ENCODE measurements around the gene BMP8A. TPM values are rescaled to one million over a fixed set of nuclear protein-coding genes. Genes with fewer than 3 reads are reported as not detected.
A peak's percentile ranks its signal among the peaks of the same experiment; 100 is the strongest.
"Not testable (repeated sequence)": the region's sequence is repeated elsewhere in the genome, so short reads cannot be mapped to it uniquely, and the experiment has no call there.

BMP8A gene
- total RNA-seq, 2 experiments from 2014 or later, result not detected

- H3K9me3 Mint-ChIP-seq; H3K4me3 Mint-ChIP-seq; H3K27me3 Mint-ChIP-seq (ENCODE audit: low read depth); CTCF ChIA-PET; intact Hi-C loops (cut with micrococcal nuclease); H3K4me1 Mint-ChIP-seq (ENCODE audit: low read depth); DNase-seq; H3K27ac Mint-ChIP-seq: not testable (repeated sequence)
- peaks cover 24% of the 10 kb centered on the region for H3K36me3 Mint-ChIP-seq (ENCODE audit: low read depth)
Measured at GRCh38 chr1:39467108-39467720, 24.2 kb upstream of the BMP8A start.

- Mint-ChIP-seq H3K9me3 (no peaks in the 10 kb centered on the region), H3K4me1 (ENCODE audit: low read depth) (peaks cover 2% of the 10 kb centered on the region), H3K36me3 (ENCODE audit: low read depth) (peaks cover 22% of the 10 kb centered on the region), H3K4me3 (no peak overlapping the region), H3K27ac (no peak overlapping the region), H3K27me3 (ENCODE audit: low read depth) (no peaks in the 10 kb centered on the region)
- intact Hi-C loops (cut with micrococcal nuclease), result no loop called here
- no peak for DNase-seq
- CTCF ChIA-PET, result no interaction called here
Measured at GRCh38 chr1:39469150-39469549, 22.3 kb upstream of the BMP8A start.

GRCh38 chr1:39470040-39470439, 21.4 kb upstream of the BMP8A start:
- Mint-ChIP-seq H3K36me3 (ENCODE audit: low read depth) (peaks cover 21% of the 10 kb centered on the region), H3K27me3 (ENCODE audit: low read depth) (no peaks in the 10 kb centered on the region), H3K27ac (no peak overlapping the region), H3K4me3 (no peak overlapping the region), H3K9me3 (no peaks in the 10 kb centered on the region), H3K4me1 (ENCODE audit: low read depth) (peaks cover 2% of the 10 kb centered on the region)
- CTCF ChIA-PET, result interaction anchor here (0.8 to 1.7 kb wide), 3 partner anchors 10 to 136 kb away, joined by 3 to 4 read pairs (median 3); no protein-coding TSS in a partner anchor
- intact Hi-C loops (cut with micrococcal nuclease), result no loop called here
- no peak for DNase-seq

- DNase-seq, result no peak
- intact Hi-C loops (cut with micrococcal nuclease), result no loop called here
- H3K4me3 Mint-ChIP-seq, result no peak overlapping the region
- H3K27me3 Mint-ChIP-seq (ENCODE audit: low read depth), result no peaks in the 10 kb centered on the region
- CTCF ChIA-PET, result no interaction called here
- no peaks in the 10 kb centered on the region for H3K9me3 Mint-ChIP-seq
- no peaks in the 10 kb centered on the region for H3K4me1 Mint-ChIP-seq (ENCODE audit: low read depth)
- no peak overlapping the region for H3K27ac Mint-ChIP-seq
- H3K36me3 Mint-ChIP-seq (ENCODE audit: low read depth), result peaks cover 20% of the 10 kb centered on the region
Measured at GRCh38 chr1:39472826-39473225, 18.6 kb upstream of the BMP8A start.

GRCh38 chr1:39473324-39473723, 18.1 kb upstream of the BMP8A start:
- no peak overlapping the region for H3K4me3 Mint-ChIP-seq
- CTCF ChIA-PET, result no interaction called here
- intact Hi-C loops (cut with micrococcal nuclease), result no loop called here
- H3K4me1 Mint-ChIP-seq (ENCODE audit: low read depth), result no peaks in the 10 kb centered on the region
- no peaks in the 10 kb centered on the region for H3K9me3 Mint-ChIP-seq
- DNase-seq, result no peak
- H3K36me3 Mint-ChIP-seq (ENCODE audit: low read depth), result peaks cover 19% of the 10 kb centered on the region
- H3K27ac Mint-ChIP-seq, result peak overlapping the region; percentile 12
- no peaks in the 10 kb centered on the region for H3K27me3 Mint-ChIP-seq (ENCODE audit: low read depth)

GRCh38 chr1:39474810-39475209, 16.6 kb upstream of the BMP8A start:
- Mint-ChIP-seq H3K4me3 (no peak overlapping the region), H3K36me3 (ENCODE audit: low read depth) (peaks cover 13% of the 10 kb centered on the region), H3K9me3 (no peaks in the 10 kb centered on the region), H3K27me3 (ENCODE audit: low read depth) (no peaks in the 10 kb centered on the region), H3K27ac (peak overlapping the region; percentile 30), H3K4me1 (ENCODE audit: low read depth) (no peaks in the 10 kb centered on the region)
- intact Hi-C loops (cut with micrococcal nuclease), result no loop called here
- DNase-seq, result no peak
- CTCF ChIA-PET, result no interaction called here

- CTCF ChIA-PET; H3K9me3 Mint-ChIP-seq; H3K4me3 Mint-ChIP-seq; H3K27me3 Mint-ChIP-seq (ENCODE audit: low read depth); DNase-seq; H3K27ac Mint-ChIP-seq; intact Hi-C loops (cut with micrococcal nuclease); H3K4me1 Mint-ChIP-seq (ENCODE audit: low read depth): not testable (repeated sequence)
- peaks cover 13% of the 10 kb centered on the region for H3K36me3 Mint-ChIP-seq (ENCODE audit: low read depth)
Measured at GRCh38 chr1:39475551-39475950, 15.9 kb upstream of the BMP8A start.

GRCh38 chr1:39478126-39478915, 13.1 kb upstream of the BMP8A start:
- Mint-ChIP-seq H3K36me3 (ENCODE audit: low read depth) (peaks cover 10% of the 10 kb centered on the region), H3K27me3 (ENCODE audit: low read depth) (no peaks in the 10 kb centered on the region), H3K27ac (peak overlapping the region; percentile 63)

GRCh38 chr1:39481289-39481688, 10.1 kb upstream of the BMP8A start:
- Mint-ChIP-seq H3K36me3 (ENCODE audit: low read depth) (peaks cover 11% of the 10 kb centered on the region), H3K27me3 (ENCODE audit: low read depth) (no peaks in the 10 kb centered on the region), H3K27ac (no peak overlapping the region), H3K9me3 (no peaks in the 10 kb centered on the region), H3K4me3 (no peak overlapping the region), H3K4me1 (ENCODE audit: low read depth) (no peaks in the 10 kb centered on the region)
- intact Hi-C loops (cut with micrococcal nuclease), result no loop called here
- no peak for DNase-seq
- CTCF ChIA-PET, result interaction anchor here (2.2 kb wide), 1 partner anchor 57 kb away, joined by 7 read pairs; no protein-coding TSS in a partner anchor

More at GRCh38 chr1:39478126-39478915, 13.1 kb upstream of the BMP8A start:
- H3K9me3 Mint-ChIP-seq, result no peaks in the 10 kb centered on the region
- no peak overlapping the region for H3K4me3 Mint-ChIP-seq
- H3K4me1 Mint-ChIP-seq (ENCODE audit: low read depth), result no peaks in the 10 kb centered on the region
- DNase-seq, result no peak
- CTCF ChIA-PET, result no interaction called here
- intact Hi-C loops (cut with micrococcal nuclease), result no loop called here

- intact Hi-C loops (cut with micrococcal nuclease), result no loop called here
Measured at GRCh38 chr1:39483276-39483675, 8.2 kb upstream of the BMP8A start.

GRCh38 chr1:39484564-39484963, 6.9 kb upstream of the BMP8A start:
- intact Hi-C loops (cut with micrococcal nuclease), result no loop called here
- Mint-ChIP-seq H3K36me3 (ENCODE audit: low read depth) (peaks cover 13% of the 10 kb centered on the region), H3K27ac (no peak overlapping the region), H3K9me3 (no peaks in the 10 kb centered on the region), H3K27me3 (ENCODE audit: low read depth) (no peaks in the 10 kb centered on the region), H3K4me3 (no peak overlapping the region), H3K4me1 (ENCODE audit: low read depth) (no peaks in the 10 kb centered on the region)
- CTCF ChIA-PET, result no interaction called here
- DNase-seq, result no peak

More at GRCh38 chr1:39483276-39483675, 8.2 kb upstream of the BMP8A start:
- Mint-ChIP-seq H3K27me3 (ENCODE audit: low read depth) (no peaks in the 10 kb centered on the region), H3K4me1 (ENCODE audit: low read depth) (no peaks in the 10 kb centered on the region), H3K36me3 (ENCODE audit: low read depth) (peaks cover 13% of the 10 kb centered on the region), H3K4me3 (no peak overlapping the region), H3K9me3 (no peaks in the 10 kb centered on the region), H3K27ac (peak overlapping the region; percentile 46)
- CTCF ChIA-PET, result no interaction called here
- no peak for DNase-seq

- H3K27ac Mint-ChIP-seq, result no peak overlapping the region
- H3K4me1 Mint-ChIP-seq (ENCODE audit: low read depth), result no peaks in the 10 kb centered on the region
- DNase-seq, result no peak
- H3K27me3 Mint-ChIP-seq (ENCODE audit: low read depth), result peaks cover under 1% of the 10 kb centered on the region
- no peaks in the 10 kb centered on the region for H3K9me3 Mint-ChIP-seq
- peaks cover 13% of the 10 kb centered on the region for H3K36me3 Mint-ChIP-seq (ENCODE audit: low read depth)
- CTCF ChIA-PET, result no interaction called here
- intact Hi-C loops (cut with micrococcal nuclease), result no loop called here
- H3K4me3 Mint-ChIP-seq, result no peak overlapping the region
Measured at GRCh38 chr1:39485046-39485803, 6.2 kb upstream of the BMP8A start.

Measured in activated naive CD4-positive, alpha-beta T cell treated with anti-CD3 and anti-CD28 coated beads for 36 hours (primary cell).